ENCODE results near the gene SMAGP. TPM values are rescaled to one million over a fixed set of nuclear protein-coding genes. Genes with fewer than 3 reads are reported as not detected.

Gene SMAGP
- total and polyA plus RNA-seq, 2 of the 13 experiments (the other 11 are each of a cell fraction or from before 2014, with no cell fraction given) = 9.2 TPM

GRCh38 chr12:51199366-51199945, 70.8 kb downstream of the SMAGP start:
- Histone ChIP-seq H3K4me3 (replicated peaks in 1 of 3; ENCODE audit: insufficient read depth in 1 of 3, low read depth in 2 of 3, low read length in 3 of 3) (peak overlapping the region; percentile 17 to 69 (median 44); a peak in 2 of 6 replicates), H2AFZ (ENCODE audit: low read length) (no peak overlapping the region), H3K4me1 (ENCODE audit: insufficient read depth, low read length) (peaks cover 42% of the 10 kb centered on the region), H3K27ac (ENCODE audit: extremely low read length, insufficient read depth, low read length) (no peak overlapping the region), H3K9ac (ENCODE audit: insufficient read depth, low read depth, low read length) (no peak overlapping the region), H3K4me2 (ENCODE audit: low read depth, low read length) (peak overlapping the region; percentile 77), H3K27me3 (ENCODE audit: control insufficient read depth in 1 of 2, insufficient read depth in 2 of 2, low read length in 2 of 2) (peaks cover 0 to 4% of the 10 kb centered on the region in 2 experiments; a peak in 1 of 5 replicates), H4K20me1 (ENCODE audit: insufficient read depth, low read length) (no peaks in the 10 kb centered on the region), H3K36me3 (replicated peaks in 1 of 2; ENCODE audit: control insufficient read depth in 1 of 2, insufficient read depth in 2 of 2, low read length in 2 of 2) (no peaks in the 10 kb centered on the region), H3K79me2 (ENCODE audit: insufficient read depth, low read length) (no peaks in the 10 kb centered on the region), H3K9me3 (ENCODE audit: low read length) (no peaks in the 10 kb centered on the region)
- FAIRE-seq (no peak), DNase-seq (ENCODE audit: low spot score) (no peak), ATAC-seq (no peak)
- BruUV-seq (replicated peaks) = no TSS peak
- CTCF ChIA-PET (ENCODE audit: low intra/inter-chr PET ratio, low total read pairs) = no interaction called here
- POLR2A ChIA-PET = interaction anchor here (0.8 to 1.7 kb wide), 3 partner anchors 13 to 27 kb away, joined by 3 to 5 read pairs (median 4); partner anchors contain the start of gene POU6F1
- 50% methylated on average over 9 of the region's 10 CpGs for WGBS (ENCODE audit: low lambda C conversion rate)
- TF ChIP-seq ZNF343 (CRISPR knock-in tag; IDR thresholded peaks at IDR 0.05) = no peak
- TF ChIP-seq SOX5 (CRISPR knock-in tag; IDR thresholded peaks at IDR 0.05; ENCODE audit: borderline replicate concordance) = no peak
- TF ChIP-seq ZNF264 (CRISPR knock-in tag; IDR thresholded peaks at IDR 0.05) = peak; percentile 11; the same call in 1 of the 2 replicates
- TF ChIP-seq EED (CRISPR knock-in tag; IDR thresholded peaks at IDR 0.05) = no peak
- TF ChIP-seq ZBTB10 (CRISPR knock-in tag; IDR thresholded peaks at IDR 0.05; ENCODE audit: borderline replicate concordance) = no peak
- TF ChIP-seq KDM5A (IDR thresholded peaks at IDR 0.05; ENCODE audit: borderline replicate concordance, low read length) = no peak
- TF ChIP-seq KDM5B (CRISPR knock-in tag; IDR thresholded peaks at IDR 0.05; ENCODE audit: borderline replicate concordance) = no peak
- TF ChIP-seq ZNF652 (CRISPR knock-in tag; IDR thresholded peaks at IDR 0.05; ENCODE audit: borderline replicate concordance, low read depth) = peak; percentile 68; the same call in 1 of the 2 replicates
- TF ChIP-seq ZNF24 (IDR thresholded peaks at IDR 0.05) = no peak
- no peak for TF ChIP-seq PRMT3 (CRISPR knock-in tag; IDR thresholded peaks at IDR 0.05; ENCODE audit: borderline replicate concordance, low read depth)
- intact Hi-C loops (cut with micrococcal nuclease; ENCODE audit: unreplicated experiment) (no loop called here), in situ Hi-C loops (cut with HindIII; ENCODE audit: extremely low pct_ligation_motif_present, low pct_unique_long_range_greater_than_20kb) (no loop called here)

All from HepG2 (cell line).